BE2C (cell line): Measurements from ENCODE around the gene GPR75.
"Not testable (repeated sequence)": the region's sequence is repeated elsewhere in the genome, so short reads cannot be mapped to it uniquely, and the experiment has no call there.

Experiments used
- DNase-seq: peaks from one replicate; pipeline ENCODE4 v3.0.0-alpha.2; 2020
- H3K27me3 ChIP-seq: fragments of 250-450 bp; sonication (Bioruptor Pico); 2 replicates; pipeline ENCODE4 v1.5.1; 2020; ENCODE audit warnings: mild to moderate bottlenecking
- H3K36me3 ChIP-seq: fragments of 250-450 bp; sonication (Bioruptor Pico); 2 replicates; pipeline ENCODE4 v1.5.1; 2020; ENCODE audit warnings: mild to moderate bottlenecking
- H3K4me1 ChIP-seq: fragments of 250-450 bp; sonication (Bioruptor Pico); 2 replicates; pipeline ENCODE4 v1.5.1; 2020
- H3K4me3 ChIP-seq: 2 replicates; pipeline ENCODE4 v1.5.1; 2011; ENCODE audit warnings: low read depth, low read length
- H3K9me3 ChIP-seq: fragments of 250-450 bp; sonication (Bioruptor Pico); 2 replicates; pipeline ENCODE4 v1.5.1; 2020
- TF ChIP-seq, protein P1 (sequence below): IDR thresholded peaks from 2 replicates; pipeline ENCODE4 v1.5.1; 2012; ENCODE audit warnings: mild to moderate bottlenecking, low read depth, low read length

The GPR75 gene

DNA sequence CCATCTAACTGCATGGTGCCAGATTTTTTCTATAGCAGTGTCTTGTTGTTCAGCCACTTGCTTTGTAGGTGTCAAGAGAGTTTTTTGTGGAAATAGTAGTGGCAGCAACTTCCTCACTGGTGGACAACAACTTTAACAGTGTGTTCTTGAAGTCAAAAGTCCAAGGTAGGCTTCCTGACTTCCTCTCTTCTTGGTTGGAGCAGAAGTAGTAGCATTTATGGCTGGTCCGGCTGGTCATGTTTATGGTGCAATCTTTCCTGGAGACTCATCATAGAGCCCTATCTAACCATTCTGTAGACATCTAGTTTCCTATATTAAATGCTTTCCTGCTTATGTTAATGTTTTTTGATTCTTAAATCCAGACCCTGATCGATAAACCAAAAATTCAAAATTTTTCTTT, 11.7 kb downstream of the GPR75 start:
- Histone ChIP-seq H3K9me3 (no peaks in the 10 kb centered on the region), H3K4me3 (no peak overlapping the region), H3K36me3 (no peaks in the 10 kb centered on the region), H3K4me1 (no peaks in the 10 kb centered on the region), H3K27me3 (no peaks in the 10 kb centered on the region)
- no peak for DNase-seq
- TF ChIP-seq, protein P1, sequence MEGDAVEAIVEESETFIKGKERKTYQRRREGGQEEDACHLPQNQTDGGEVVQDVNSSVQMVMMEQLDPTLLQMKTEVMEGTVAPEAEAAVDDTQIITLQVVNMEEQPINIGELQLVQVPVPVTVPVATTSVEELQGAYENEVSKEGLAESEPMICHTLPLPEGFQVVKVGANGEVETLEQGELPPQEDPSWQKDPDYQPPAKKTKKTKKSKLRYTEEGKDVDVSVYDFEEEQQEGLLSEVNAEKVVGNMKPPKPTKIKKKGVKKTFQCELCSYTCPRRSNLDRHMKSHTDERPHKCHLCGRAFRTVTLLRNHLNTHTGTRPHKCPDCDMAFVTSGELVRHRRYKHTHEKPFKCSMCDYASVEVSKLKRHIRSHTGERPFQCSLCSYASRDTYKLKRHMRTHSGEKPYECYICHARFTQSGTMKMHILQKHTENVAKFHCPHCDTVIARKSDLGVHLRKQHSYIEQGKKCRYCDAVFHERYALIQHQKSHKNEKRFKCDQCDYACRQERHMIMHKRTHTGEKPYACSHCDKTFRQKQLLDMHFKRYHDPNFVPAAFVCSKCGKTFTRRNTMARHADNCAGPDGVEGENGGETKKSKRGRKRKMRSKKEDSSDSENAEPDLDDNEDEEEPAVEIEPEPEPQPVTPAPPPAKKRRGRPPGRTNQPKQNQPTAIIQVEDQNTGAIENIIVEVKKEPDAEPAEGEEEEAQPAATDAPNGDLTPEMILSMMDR, result no peak

DNA sequence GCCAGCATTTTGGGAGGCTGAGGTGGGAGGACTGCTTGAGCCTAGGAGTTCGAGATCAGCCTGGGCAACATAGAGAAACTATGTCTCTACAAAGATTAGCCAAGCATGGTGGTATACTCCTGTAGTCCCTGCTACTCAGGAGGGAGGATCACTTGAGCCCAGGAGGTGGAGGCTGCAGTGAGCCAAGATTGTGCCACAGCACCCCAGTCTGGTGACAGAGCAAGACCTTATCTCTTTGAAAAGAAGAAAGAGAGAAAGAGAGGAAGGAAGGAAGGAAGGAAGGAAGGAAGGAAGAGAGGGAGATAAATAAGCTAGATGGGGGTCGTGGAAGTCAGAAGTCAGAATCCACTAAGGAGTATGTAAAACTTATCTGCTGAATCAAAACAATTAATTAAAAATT, 16.2 kb downstream of the GPR75 start:
- no peak for DNase-seq
- H3K4me1 ChIP-seq, result no peaks in the 10 kb centered on the region
- no peak overlapping the region for H3K4me3 ChIP-seq
- no peaks in the 10 kb centered on the region for H3K27me3 ChIP-seq
- H3K36me3 ChIP-seq, result no peaks in the 10 kb centered on the region
- no peaks in the 10 kb centered on the region for H3K9me3 ChIP-seq
- TF ChIP-seq, protein P1, result no peak

GRCh38 chr2:53842891-53843290, 16.9 kb downstream of the GPR75 start:
- Histone ChIP-seq H3K36me3 (no peaks in the 10 kb centered on the region), H3K4me3 (no peak overlapping the region), H3K27me3 (no peaks in the 10 kb centered on the region), H3K9me3 (no peaks in the 10 kb centered on the region), H3K4me1 (no peaks in the 10 kb centered on the region)
- DNase-seq, result no peak
- TF ChIP-seq, protein P1, result no peak

DNA sequence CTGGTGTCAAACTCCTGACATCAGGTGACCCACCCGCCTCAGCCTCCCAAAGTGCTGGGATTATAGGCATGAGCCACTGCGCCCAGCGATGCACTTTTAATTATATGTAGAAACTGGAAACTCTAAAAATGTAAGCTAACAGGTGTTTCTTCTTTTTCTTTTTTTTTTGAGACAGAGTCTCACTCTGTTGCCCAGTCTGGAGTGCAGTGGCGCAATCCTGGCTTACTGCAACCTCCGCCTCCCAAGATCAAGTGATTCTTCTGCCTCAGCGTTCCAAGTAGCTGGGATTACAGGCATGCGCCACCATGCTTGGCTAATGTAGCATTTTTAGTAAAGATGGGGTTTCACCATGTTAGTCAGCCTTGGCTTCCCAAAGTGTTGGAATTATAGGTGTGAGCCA, 18.1 kb downstream of the GPR75 start:
- not testable (repeated sequence) for H3K27me3 ChIP-seq, H3K9me3 ChIP-seq, DNase-seq, H3K36me3 ChIP-seq, H3K4me1 ChIP-seq, H3K4me3 ChIP-seq

GRCh38 chr2:53840580-53840979, 19.2 kb downstream of the GPR75 start:
- no peaks in the 10 kb centered on the region for H3K4me1 ChIP-seq
- no peaks in the 10 kb centered on the region for H3K36me3 ChIP-seq
- no peaks in the 10 kb centered on the region for H3K27me3 ChIP-seq
- TF ChIP-seq, protein P1, result no peak
- no peaks in the 10 kb centered on the region for H3K9me3 ChIP-seq
- H3K4me3 ChIP-seq, result no peak overlapping the region
- DNase-seq, result no peak

DNA sequence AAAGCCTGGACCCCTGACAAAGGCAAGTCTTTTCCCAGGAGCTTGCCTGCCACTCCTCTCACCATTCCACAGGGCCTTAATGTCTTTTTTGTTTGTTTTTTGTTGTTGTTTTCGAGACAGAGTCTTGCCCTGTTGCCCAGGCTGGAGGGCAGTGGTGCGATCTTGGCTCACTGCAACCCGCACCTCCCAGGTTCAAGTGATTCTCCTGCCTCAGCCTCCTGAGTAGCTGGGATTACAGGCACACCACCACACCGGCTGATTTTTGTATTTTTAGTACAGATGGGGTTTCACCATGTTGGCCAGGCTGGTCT, 29.8 kb downstream of the GPR75 start:
- not testable (repeated sequence) for DNase-seq, H3K4me3 ChIP-seq, H3K36me3 ChIP-seq, H3K9me3 ChIP-seq, H3K27me3 ChIP-seq, H3K4me1 ChIP-seq

GRCh38 chr2:53829273-53829979, 30.3 kb downstream of the GPR75 start:
- Histone ChIP-seq H3K36me3 (no peaks in the 10 kb centered on the region), H3K27me3 (no peaks in the 10 kb centered on the region), H3K4me3 (no peak overlapping the region), H3K4me1 (no peaks in the 10 kb centered on the region), H3K9me3 (no peaks in the 10 kb centered on the region)
- TF ChIP-seq, protein P1, result no peak
- DNase-seq, result no peak
